IPS DF 4.7 (cell line): ENCODE results near the gene DNAJB2.
"Not testable (repeated sequence)": the region's sequence is repeated elsewhere in the genome, so short reads cannot be mapped to it uniquely, and the experiment has no call there.

Experiments
- DNase-seq: peaks from one replicate; pipeline ENCODE4 v3.0.0-alpha.2; 2013; ENCODE audit warnings: low spot score; ENCODE audit errors: extremely low read depth

Gene DNAJB2

DNA sequence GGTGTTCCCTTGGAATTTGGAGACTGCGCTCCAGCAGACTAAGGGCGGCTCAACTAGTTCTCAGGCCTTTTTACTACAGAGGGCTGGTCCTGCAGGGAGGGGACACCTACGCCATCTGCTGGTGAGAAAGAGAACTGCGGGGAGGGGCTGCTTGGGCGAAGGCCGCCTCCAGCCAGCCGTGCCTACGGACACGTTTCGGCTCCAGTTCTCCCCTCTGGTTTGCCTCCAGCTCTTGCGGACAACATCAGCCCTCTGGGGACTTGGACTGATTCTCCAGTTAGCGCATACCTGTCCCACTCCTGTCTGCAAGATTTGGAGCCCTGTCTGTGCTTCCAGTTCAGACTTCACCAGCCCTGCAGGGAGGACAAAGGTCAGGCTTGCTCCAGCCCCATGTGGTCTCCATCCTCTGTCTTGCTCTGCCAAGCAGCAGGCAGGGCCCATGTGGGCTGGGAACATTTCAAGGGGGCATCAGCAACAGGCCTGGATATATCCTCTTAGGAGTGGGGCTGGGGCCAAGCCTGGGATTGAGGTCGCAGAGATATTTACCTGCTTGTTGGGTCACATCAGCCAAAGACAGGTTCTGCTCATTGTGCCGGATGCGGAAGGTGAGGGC is 19.7 kb downstream of the DNAJB2 start:
- no peak for DNase-seq

GRCh38 chr2:219299372-219299760 is 20.2 kb downstream of the DNAJB2 start:
- DNase-seq = no peak

GRCh38 chr2:219300022-219300421 is 20.9 kb downstream of the DNAJB2 start:
- no peak for DNase-seq

GRCh38 chr2:219302412-219302968 is 23.3 kb downstream of the DNAJB2 start:
- no peak for DNase-seq

DNA sequence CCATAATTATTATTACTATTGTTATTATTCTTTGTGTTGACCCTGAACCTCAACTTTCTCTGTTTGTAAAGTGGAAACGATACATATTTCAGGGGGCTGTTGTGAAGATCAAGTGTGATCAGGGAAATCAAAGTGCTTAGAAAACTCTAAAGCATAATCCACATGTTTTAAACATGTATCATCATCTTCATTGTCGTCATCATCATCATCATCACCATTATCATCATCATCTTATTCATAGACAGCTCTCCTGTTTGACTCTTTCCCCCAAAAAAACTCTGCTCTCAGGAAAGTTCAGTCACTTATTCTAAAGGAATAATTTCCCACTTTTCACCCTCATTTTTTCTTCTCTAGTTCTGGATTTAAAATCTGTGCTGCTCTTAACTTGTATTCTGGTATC is 25.1 kb downstream of the DNAJB2 start:
- DNase-seq = no peak

GRCh38 chr2:219306047-219306446 is 26.9 kb downstream of the DNAJB2 start:
- no peak for DNase-seq

DNA sequence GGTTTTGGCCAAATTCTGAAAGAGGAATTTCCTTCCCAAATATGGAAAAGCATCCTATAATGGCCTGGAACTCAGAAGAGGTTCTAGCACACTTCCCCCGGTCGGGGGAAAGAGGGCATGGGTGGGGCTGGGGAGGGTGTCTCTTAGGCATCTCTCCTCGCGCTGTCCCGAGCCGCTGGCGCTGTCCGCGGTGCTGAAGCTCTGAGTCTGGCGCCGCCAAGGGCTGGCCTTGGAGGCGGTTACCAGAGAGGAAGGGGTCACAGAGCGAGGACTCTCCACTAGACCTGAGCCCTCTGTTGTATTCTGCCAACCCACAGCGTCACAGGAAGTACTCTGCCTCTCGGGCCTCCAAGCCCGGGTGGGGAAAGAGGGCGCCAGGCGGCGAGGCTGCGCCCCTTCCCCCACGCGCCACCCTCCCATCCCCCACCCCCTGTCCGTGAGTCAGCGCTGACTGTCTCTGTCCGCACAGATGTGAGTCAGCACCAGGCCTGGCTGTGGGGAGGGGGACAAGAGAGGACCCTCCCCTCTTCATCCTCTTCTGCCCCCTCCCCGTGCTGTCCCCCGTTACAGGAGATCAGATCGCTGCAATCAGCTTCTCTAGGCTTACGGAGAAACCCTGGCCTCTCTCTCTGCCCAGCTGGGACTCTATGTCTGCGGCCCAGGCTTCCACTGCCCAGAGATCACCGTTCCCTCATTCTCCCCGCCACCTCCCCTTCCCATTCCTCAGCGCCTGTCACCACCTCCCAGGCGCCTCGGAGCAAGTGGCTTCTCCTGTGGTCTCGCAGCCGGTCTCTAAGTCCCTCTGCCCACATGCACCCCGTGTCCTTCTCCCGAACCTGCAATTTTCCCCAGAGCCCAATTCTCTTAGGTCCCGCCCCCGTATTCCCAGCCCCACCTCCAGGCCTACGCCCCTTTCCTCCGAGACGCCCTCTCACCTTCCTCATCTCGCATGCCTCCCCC is 29.3 kb downstream of the DNAJB2 start:
- DNase-seq = no peak

- no peak for DNase-seq
Observed at GRCh38 chr2:219309278-219309677, 30.1 kb downstream of the DNAJB2 start, which contains the start of gene PTPRN. Gene PTPRN, minus strand, starts transcription at chr2:219309401. Its CDS starts 69 bp downstream, at chr2:219309332.

DNA sequence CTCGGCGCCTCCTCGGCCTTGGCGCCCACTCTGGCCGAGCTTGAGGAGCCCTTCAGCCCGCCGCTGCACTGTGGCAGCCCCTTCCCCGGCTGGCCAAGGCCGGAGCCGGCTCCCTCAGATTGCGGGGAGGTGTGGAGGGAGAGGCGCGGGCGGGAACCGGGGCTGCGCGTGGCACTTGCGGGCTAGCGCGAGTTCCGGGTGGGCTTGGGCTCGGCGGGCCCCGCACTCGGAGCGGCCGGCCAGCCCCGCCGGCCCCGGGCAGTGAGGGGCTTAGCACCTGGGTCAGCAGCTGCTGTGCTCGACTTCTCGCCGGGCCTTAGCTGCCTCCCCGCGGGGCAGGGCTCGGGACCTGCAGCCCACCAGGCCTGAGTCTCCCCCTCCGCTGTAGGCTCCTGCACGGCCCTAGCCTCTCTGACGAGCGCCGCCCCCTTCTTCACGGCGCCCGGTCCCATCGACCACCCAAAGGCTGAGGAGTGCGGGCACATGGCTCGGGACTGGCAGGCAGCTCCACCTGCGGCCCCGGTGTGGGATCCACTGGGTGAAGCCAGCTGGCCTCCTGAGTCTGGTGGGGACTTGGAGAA is 33.6 kb downstream of the DNAJB2 start:
- DNase-seq = not testable (repeated sequence)

- DNase-seq = no peak
Observed at GRCh38 chr2:219314804-219315468, 35.8 kb downstream of the DNAJB2 start.

- no peak for DNase-seq
Observed at GRCh38 chr2:219323434-219323833, 44.3 kb downstream of the DNAJB2 start.

- no peak for DNase-seq
Observed at GRCh38 chr2:219325136-219325535, 46.0 kb downstream of the DNAJB2 start.

GRCh38 chr2:219325657-219326315 is 46.6 kb downstream of the DNAJB2 start:
- DNase-seq = no peak

GRCh38 chr2:219327719-219328118 is 48.6 kb downstream of the DNAJB2 start:
- no peak for DNase-seq

- DNase-seq = no peak
Observed at GRCh38 chr2:219331560-219332213, 52.5 kb downstream of the DNAJB2 start.

DNA sequence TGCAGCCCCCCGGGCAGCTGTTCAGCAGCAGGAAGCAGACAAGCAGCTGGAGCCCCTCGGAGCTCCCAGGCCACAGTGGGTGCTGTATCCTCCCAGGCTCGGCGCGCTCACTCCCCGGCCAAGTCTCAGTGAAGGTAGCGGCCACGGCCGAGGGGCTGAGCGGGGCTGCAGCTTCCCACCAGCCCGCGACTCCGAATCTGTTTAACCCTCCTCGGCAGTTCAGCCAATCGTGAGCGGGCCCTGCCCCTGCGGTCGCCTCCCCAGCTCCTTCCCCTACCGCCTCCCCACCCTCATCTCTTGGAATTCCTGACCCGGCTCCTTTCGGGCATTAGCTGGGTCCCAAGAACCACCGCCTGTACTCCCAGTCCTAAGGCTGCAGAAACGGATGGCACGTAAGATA is 53.4 kb downstream of the DNAJB2 start, which contains the start of gene RESP18:
TSS of gene RESP18 (minus strand) at position 203 of the 400 bp plus-strand sequence.
- no peak for DNase-seq

- DNase-seq = no peak
Observed at GRCh38 chr2:219334076-219334475, 54.9 kb downstream of the DNAJB2 start.

DNA sequence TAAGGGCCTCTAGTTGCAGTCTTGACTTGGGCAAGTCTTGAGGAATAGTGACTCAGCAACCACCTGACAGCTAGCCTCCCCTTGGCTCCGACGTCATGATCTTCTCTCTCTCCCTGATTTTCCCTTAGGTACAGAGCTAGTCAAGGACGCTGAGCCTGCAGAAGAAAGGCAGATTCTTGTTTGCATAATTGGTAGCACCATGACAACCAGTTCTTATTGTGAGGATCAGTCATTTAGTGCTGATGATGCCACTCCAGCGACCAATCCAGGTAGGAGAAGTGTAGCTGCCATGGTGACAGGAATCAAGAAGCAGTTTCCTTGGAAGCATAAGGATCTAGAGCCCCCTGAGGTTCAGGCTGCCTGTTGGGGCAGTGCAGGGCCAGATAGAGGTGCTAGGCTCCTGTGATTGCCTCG is 56.2 kb downstream of the DNAJB2 start:
- DNase-seq = no peak
